MM.1S (cell line): Measurements from ENCODE around the gene IPO11.

Source experiments
- DNase-seq: peaks from one replicate; pipeline ENCODE4 v3.0.0-alpha.2; 2015
- H2AFZ ChIP-seq: fragments of 300-600 bp; sonication (generic); 2 replicates; pipeline ENCODE4 v1.6.0; 2016; ENCODE audit warnings: antibody characterized with exemption, low read length
- H3F3A ChIP-seq: fragments of 300-600 bp; sonication (generic); 2 replicates; pipeline ENCODE4 v1.6.1; 2016; ENCODE audit warnings: mild to moderate bottlenecking, antibody characterized with exemption, low read length, moderate library complexity, mixed read lengths; ENCODE audit not compliant: insufficient read depth
- H3K27ac ChIP-seq: fragments of 300-600 bp; sonication (generic); 2 replicates; pipeline ENCODE4 v1.5.1; 2016; ENCODE audit warnings: mild to moderate bottlenecking, low read length
- H3K27me3 ChIP-seq: fragments of 300-600 bp; sonication (generic); replicated peaks from 2 replicates; pipeline ENCODE4 v1.6.0; 2016; ENCODE audit warnings: low read length; ENCODE audit not compliant: insufficient read depth
- H3K36me3 ChIP-seq: fragments of 300-600 bp; sonication (generic); replicated peaks from 2 replicates; pipeline ENCODE4 v1.6.1; 2016; ENCODE audit warnings: mild to moderate bottlenecking, low read length, mixed read lengths; ENCODE audit not compliant: insufficient read depth
- H3K4me1 ChIP-seq: fragments of 300-600 bp; sonication (generic); 2 replicates; pipeline ENCODE4 v1.6.1; 2016; ENCODE audit warnings: low read length, mixed read lengths
- H3K4me2 ChIP-seq: fragments of 300-600 bp; sonication (generic); 2 replicates; pipeline ENCODE4 v1.6.0; 2016; ENCODE audit warnings: low read depth, low read length
- H3K4me3 ChIP-seq: fragments of 300-600 bp; sonication (generic); 2 replicates; pipeline ENCODE4 v1.5.1; 2016; ENCODE audit warnings: low read length, mixed read lengths
- H3K79me2 ChIP-seq: fragments of 300-600 bp; sonication (generic); 2 replicates; pipeline ENCODE4 v1.6.1; 2016; ENCODE audit warnings: mixed run types, low read length, mixed read lengths
- H3K9ac ChIP-seq: fragments of 300-600 bp; sonication (generic); 2 replicates; pipeline ENCODE4 v1.6.1; 2016; ENCODE audit warnings: low read length, mixed read lengths
- H3K9me2 ChIP-seq: fragments of 300-600 bp; sonication (generic); replicated peaks from 2 replicates; pipeline ENCODE4 v1.6.1; 2016; ENCODE audit warnings: mild to moderate bottlenecking, low read length, mixed read lengths; ENCODE audit not compliant: insufficient read depth
- H3K9me3 ChIP-seq: fragments of 300-600 bp; sonication (generic); replicated peaks from 2 replicates; pipeline ENCODE4 v1.6.1; 2016; ENCODE audit warnings: mild to moderate bottlenecking, low read length, mixed read lengths; ENCODE audit not compliant: insufficient read depth
- H4K20me1 ChIP-seq: fragments of 300-600 bp; sonication (generic); 2 replicates; pipeline ENCODE4 v1.6.1; 2016; ENCODE audit warnings: mild to moderate bottlenecking, low read length, moderate library complexity, mixed read lengths; ENCODE audit not compliant: insufficient read depth
- CTCF ChIP-seq: fragments of 300-600 bp; sonication (generic); IDR thresholded peaks from 2 replicates; pipeline ENCODE4 v1.5.1; 2016; ENCODE audit warnings: antibody characterized with exemption, low read length, mixed read lengths
- EZH2 ChIP-seq: fragments of 300-600 bp; sonication (generic); optimal IDR thresholded peaks from 2 replicates; pipeline ENCODE3; 2017; ENCODE audit warnings: low read depth, mild to moderate bottlenecking, antibody characterized with exemption, low read length, mixed read lengths
- EZH2phosphoT487 ChIP-seq: fragments of 300-600 bp; sonication (generic); IDR thresholded peaks from 2 replicates; pipeline ENCODE4 v1.6.1; 2018; ENCODE audit warnings: antibody characterized with exemption, low read length

Gene IPO11

GRCh38 chr5:62649025-62649424 lies 236.5 kb downstream of the IPO11 start:
- no peak overlapping the region for H3K27ac ChIP-seq
- H3K9me3 ChIP-seq = no peaks in the 10 kb centered on the region
- no peaks in the 10 kb centered on the region for H3K79me2 ChIP-seq
- DNase-seq = no peak
- no peaks in the 10 kb centered on the region for H3K27me3 ChIP-seq
- no peak overlapping the region for H3K4me3 ChIP-seq
- TF ChIP-seq EZH2phosphoT487 (no peak), CTCF (no peak), EZH2 (no peak)
- peak overlapping the region; percentile 56; the same call in 1 of the 2 replicates for H2AFZ ChIP-seq
- peaks cover 7% of the 10 kb centered on the region; the same call in 1 of the 2 replicates for H3F3A ChIP-seq
- H3K4me2 ChIP-seq = no peak overlapping the region
- H3K36me3 ChIP-seq = no peaks in the 10 kb centered on the region
- H3K4me1 ChIP-seq = peaks cover 35% of the 10 kb centered on the region
- no peak overlapping the region for H3K9ac ChIP-seq
- no peaks in the 10 kb centered on the region for H3K9me2 ChIP-seq
- H4K20me1 ChIP-seq = no peaks in the 10 kb centered on the region

- peak overlapping the region; percentile 21; the same call in 1 of the 2 replicates for H3K4me2 ChIP-seq
- no peaks in the 10 kb centered on the region for H3K27me3 ChIP-seq
- peak overlapping the region; percentile 56; the same call in 1 of the 2 replicates for H3K27ac ChIP-seq
- peaks cover 7% of the 10 kb centered on the region; the same call in 1 of the 2 replicates for H3F3A ChIP-seq
- H3K9me2 ChIP-seq = no peaks in the 10 kb centered on the region
- H4K20me1 ChIP-seq = no peaks in the 10 kb centered on the region
- peak overlapping the region; percentile 56 for H2AFZ ChIP-seq
- H3K79me2 ChIP-seq = no peaks in the 10 kb centered on the region
- no peak overlapping the region for H3K4me3 ChIP-seq
- H3K36me3 ChIP-seq = no peaks in the 10 kb centered on the region
- no peaks in the 10 kb centered on the region for H3K9me3 ChIP-seq
- no peak overlapping the region for H3K9ac ChIP-seq
- H3K4me1 ChIP-seq = peaks cover 29% of the 10 kb centered on the region
- DNase-seq = peak; percentile 63
- peak; percentile 4; the same call in 1 of the 2 replicates for TF ChIP-seq CTCF
- no peak for TF ChIP-seq EZH2
Measured at GRCh38 chr5:62649476-62650113, 237.0 kb downstream of the IPO11 start.

GRCh38 chr5:62650197-62650596 lies 237.6 kb downstream of the IPO11 start:
- Histone ChIP-seq H3K9me2 (no peaks in the 10 kb centered on the region), H3K27me3 (no peaks in the 10 kb centered on the region), H3K9ac (no peak overlapping the region)

More at GRCh38 chr5:62650197-62650596, 237.6 kb downstream of the IPO11 start:
- H3F3A ChIP-seq = peaks cover 7% of the 10 kb centered on the region; the same call in 1 of the 2 replicates
- no peak overlapping the region for H3K4me3 ChIP-seq
- H3K27ac ChIP-seq = peak overlapping the region; percentile 56; the same call in 1 of the 2 replicates
- H3K79me2 ChIP-seq = no peaks in the 10 kb centered on the region
- no peak for TF ChIP-seq EZH2phosphoT487
- no peak for TF ChIP-seq EZH2
- no peak for TF ChIP-seq CTCF
- H4K20me1 ChIP-seq = no peaks in the 10 kb centered on the region
- no peak overlapping the region for H3K4me2 ChIP-seq
- no peak overlapping the region for H2AFZ ChIP-seq
- H3K36me3 ChIP-seq = no peaks in the 10 kb centered on the region
- DNase-seq = no peak
- no peaks in the 10 kb centered on the region for H3K9me3 ChIP-seq
- H3K4me1 ChIP-seq = peaks cover 24% of the 10 kb centered on the region
